ENCODE results near the gene PMPCA.
A peak's percentile ranks its signal among the peaks of the same experiment; 100 is the strongest.

PMPCA gene

DNA sequence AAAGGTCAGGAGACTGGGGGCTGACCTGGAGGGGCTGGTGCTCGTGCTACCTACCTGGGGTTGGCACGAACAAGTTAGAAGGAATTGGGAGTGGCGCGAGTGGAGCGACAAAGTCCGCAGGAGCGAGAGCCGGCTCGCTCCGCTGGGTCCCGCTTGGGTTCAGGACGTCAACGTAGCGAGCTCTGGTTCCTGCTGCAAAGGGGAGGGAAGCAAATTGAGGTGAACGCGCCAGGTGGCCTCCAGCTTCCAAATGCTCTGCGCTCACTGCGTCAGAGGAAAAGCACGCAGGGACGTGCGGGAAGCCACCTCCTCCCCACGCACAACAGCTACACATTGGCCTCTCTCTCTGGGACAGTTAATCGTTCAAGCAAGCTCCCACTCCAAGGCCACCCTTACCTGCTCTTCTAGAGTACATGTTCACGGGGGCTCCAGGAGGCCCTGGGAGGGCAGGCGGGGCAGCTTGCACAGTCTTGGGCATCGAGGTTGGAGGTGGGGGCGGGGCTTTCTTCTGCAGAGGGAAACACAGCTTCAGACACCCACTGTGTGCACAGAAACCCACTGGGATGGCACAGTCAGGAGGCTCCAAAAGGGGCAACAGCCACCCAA lies 36.8 kb downstream of the PMPCA start:
- no peak for DNase-seq
- ATAC-seq (replicated peaks): no peak
- no peaks in the 10 kb centered on the region for H3K27me3 Mint-ChIP-seq

DNA sequence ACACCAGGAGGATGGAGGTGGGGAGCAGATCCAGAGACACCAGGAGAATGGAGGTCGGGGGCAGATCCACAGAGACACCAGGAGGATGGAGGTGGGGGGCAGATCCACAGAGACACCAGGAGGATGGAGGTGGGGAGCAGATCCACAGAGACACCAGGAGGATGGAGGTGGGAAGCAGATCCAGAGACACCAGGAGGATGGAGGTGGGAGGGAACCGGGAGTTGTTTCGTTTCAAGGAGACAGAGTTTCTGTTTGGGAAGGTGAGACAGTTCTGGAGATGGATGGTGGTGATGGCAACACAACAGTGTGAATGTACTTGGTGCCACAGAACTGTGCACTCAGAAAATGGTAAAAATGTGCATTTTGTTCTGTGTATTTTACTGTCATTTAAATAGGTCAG lies 38.2 kb downstream of the PMPCA start:
- ATAC-seq (replicated peaks) (no peak), DNase-seq (no peak)
- H3K9me3 Mint-ChIP-seq: no peaks in the 10 kb centered on the region
- H3K4me1 Mint-ChIP-seq: no peaks in the 10 kb centered on the region
- H3K27me3 Mint-ChIP-seq: no peaks in the 10 kb centered on the region
- peaks cover 50 to 69% of the 10 kb centered on the region in 2 donors for H3K36me3 Mint-ChIP-seq
- no peak overlapping the region for H3K4me3 Mint-ChIP-seq
- no peak overlapping the region for H3K27ac Mint-ChIP-seq

More for the DNA sequence above, 36.8 kb downstream of the PMPCA start:
- no peak overlapping the region for H3K4me3 Mint-ChIP-seq
- H3K36me3 Mint-ChIP-seq: peaks cover 51 to 74% of the 10 kb centered on the region in 2 donors
- no peaks in the 10 kb centered on the region for H3K9me3 Mint-ChIP-seq
- H3K27ac Mint-ChIP-seq: peak overlapping the region; percentile 3
- peaks cover 0 to under 1% of the 10 kb centered on the region in 2 donors for H3K4me1 Mint-ChIP-seq

DNA sequence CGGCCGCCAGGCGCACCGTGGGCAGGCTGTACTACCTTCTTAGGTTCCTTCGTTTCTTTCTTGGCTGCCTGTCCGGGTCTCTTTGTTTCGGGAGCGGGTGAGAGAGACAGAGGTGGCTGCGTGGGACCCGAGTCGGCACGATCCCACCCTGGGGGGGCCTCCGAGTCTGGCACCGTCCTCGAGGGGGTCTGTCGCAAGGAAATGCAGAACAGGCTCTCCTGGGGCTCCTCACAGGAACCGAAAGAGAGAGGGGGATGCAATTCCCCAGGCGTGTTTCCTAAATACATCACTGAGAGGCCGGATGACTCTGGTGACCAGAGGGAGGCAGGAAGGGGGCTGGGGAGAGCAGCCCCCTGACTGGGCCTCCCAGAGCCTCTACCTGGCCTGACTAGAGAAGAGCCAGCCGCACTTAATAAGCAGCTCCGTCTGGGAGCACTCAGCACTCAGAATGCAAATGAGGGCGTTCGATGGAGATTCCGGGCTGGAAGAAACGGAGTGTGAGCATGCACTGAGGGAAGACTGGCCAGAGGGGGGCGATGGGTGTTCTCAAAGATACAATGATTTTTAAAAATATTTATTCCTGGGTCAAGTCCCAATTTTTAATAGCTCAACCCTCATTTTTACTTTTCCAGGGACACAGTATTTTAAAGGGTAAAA lies 40.9 kb downstream of the PMPCA start:
- no peak for ATAC-seq (replicated peaks)

DNA sequence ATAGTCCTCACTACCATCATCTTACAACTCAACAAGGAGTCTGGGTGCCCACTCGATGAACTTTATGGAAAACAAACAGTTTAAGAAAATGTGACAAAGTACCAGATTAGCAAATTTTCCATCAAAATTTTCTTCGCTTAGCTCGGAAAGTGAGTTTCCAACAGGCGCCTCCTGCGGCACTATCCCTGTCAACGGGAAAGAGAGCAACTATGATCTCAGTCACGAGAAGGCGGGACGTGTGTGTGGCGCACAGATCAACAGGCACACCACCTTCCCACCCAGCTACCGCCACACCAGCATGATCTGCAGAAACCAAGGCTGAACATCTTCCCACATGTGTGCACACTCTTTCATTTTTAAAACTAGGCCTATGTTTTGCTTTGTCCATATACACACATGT lies 42.9 kb downstream of the PMPCA start:
- DNase-seq (no peak), ATAC-seq (replicated peaks) (no peak)
- Mint-ChIP-seq H3K4me3 (no peak overlapping the region), H3K36me3 (peaks cover 41 to 64% of the 10 kb centered on the region in 2 donors), H3K27ac (peak overlapping the region; percentile 10), H3K27me3 (no peaks in the 10 kb centered on the region), H3K9me3 (no peaks in the 10 kb centered on the region), H3K4me1 (no peaks in the 10 kb centered on the region)

More for the DNA sequence above, 40.9 kb downstream of the PMPCA start:
- DNase-seq: no peak
- Mint-ChIP-seq H3K27ac (peak overlapping the region; percentile 66), H3K36me3 (peaks cover 52 to 74% of the 10 kb centered on the region in 2 donors), H3K4me1 (no peaks in the 10 kb centered on the region), H3K9me3 (no peaks in the 10 kb centered on the region), H3K27me3 (no peaks in the 10 kb centered on the region), H3K4me3 (no peak overlapping the region)

DNA sequence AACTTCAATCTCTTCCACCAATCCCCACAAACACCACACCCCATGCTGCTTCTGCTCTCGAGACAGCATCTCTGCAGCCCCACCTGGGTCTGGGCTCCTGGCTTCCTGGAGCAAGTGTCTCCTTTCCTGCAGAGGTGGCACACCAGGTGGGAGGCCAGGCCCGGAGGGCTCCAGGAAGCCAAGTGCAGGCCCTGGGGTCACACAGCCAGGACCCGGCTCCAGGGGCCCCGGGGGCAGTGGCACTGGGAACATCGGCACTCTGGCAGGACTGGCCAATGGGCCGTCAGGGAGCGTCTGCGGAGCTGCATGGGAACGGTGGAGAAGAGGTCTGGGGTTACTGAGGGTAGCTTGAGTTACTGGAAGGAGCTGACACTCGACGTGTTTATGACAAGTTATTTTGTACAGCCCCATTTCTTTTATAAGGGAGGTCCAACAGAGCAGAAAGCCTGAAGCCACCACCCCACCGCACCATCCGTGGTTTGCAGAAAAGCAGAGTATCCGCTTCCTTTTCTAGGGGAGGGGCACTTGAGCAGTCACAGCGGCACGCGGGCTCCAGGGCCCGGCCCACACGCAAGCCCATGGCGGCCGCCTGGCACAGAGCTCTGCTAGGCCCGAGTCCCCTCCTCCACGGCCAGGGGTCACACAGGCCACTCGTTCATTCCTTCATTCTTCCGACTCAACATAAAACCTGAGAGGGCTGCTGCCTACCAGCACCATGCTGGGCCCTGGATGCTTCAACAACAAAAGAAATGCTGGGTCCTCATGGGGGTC lies 43.8 kb downstream of the PMPCA start:
- peaks cover 45 to 63% of the 10 kb centered on the region in 2 donors for H3K36me3 Mint-ChIP-seq

DNA sequence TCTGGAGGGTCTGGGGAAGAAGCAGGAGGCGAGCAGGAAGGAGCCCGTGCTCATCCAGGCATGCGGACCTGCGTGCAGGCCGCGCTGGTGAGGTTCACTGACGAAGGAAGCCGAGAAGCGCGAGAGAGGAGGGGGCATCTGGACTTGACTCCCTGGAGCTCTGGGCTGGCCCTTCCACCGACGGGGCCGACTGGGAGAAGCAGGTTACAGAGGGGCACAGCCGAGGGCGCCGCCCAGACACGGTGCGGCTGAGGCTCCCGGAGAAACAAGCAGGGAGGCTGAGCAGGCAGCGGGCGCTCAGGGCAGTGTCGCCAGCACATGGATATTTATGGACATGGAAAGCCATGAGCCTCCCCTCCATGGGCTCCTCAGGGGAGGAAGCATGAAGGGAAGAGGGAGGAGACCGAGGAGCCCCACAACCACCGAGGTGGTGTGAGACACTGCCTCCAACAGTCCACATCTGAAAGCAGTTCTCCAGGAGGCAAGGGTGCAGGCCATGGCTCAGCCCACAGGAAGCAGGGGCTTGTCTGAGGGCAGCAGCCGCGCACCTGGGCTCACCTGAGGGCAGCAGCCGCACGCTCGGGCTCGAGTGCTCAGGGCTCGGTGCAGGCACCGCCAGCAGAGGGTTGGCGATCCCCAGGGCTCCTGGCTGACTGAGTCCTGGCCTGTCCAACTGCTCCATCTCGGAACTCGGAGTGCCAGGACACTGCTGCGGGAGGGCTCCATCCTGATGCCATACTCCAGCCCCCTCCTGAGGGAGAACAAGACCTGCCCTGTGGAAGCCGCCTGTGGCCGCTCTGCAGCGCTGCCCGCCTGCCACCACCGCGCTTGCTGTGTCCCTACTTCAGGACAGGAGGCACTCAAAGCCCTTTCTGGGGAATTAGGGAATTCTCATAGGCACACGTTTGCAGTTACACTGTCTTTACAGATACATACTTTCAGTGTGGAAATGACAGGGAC lies 44.9 kb downstream of the PMPCA start:
- Mint-ChIP-seq H3K9me3 (no peaks in the 10 kb centered on the region), H3K36me3 (peaks cover 48 to 65% of the 10 kb centered on the region in 2 donors)

More for the DNA sequence above, 43.8 kb downstream of the PMPCA start:
- H3K27me3 Mint-ChIP-seq: no peaks in the 10 kb centered on the region
- H3K4me3 Mint-ChIP-seq: no peak overlapping the region
- no peak for DNase-seq
- no peaks in the 10 kb centered on the region for H3K9me3 Mint-ChIP-seq
- no peak overlapping the region for H3K27ac Mint-ChIP-seq
- ATAC-seq (replicated peaks): no peak
- no peaks in the 10 kb centered on the region for H3K4me1 Mint-ChIP-seq

DNA sequence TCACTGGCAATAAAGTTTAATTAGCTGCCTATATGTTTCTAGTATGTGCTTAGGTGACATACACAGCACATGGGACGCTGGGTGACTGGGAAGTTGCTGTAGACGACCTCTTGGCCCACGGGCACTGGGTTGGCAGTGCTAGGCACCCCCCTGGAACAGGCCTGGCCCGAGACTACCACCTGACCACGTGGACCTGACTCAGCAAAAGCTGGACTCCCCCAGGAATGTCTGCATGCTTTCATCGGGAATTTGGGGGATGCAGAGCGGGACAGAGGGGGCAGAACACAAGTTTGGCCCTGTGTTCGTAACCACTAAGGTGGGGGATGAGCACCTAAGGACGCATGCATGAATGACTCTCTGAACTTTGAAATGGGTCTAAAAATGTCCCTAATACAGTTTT lies 45.8 kb downstream of the PMPCA start:
- DNase-seq: no peak
- peaks cover 39 to 62% of the 10 kb centered on the region in 2 donors for H3K36me3 Mint-ChIP-seq
- H3K27ac Mint-ChIP-seq: no peak overlapping the region
- H3K9me3 Mint-ChIP-seq: no peaks in the 10 kb centered on the region
- no peaks in the 10 kb centered on the region for H3K27me3 Mint-ChIP-seq
- ATAC-seq (replicated peaks): no peak
- H3K4me3 Mint-ChIP-seq: no peak overlapping the region
- H3K4me1 Mint-ChIP-seq: no peaks in the 10 kb centered on the region

More for the DNA sequence above, 44.9 kb downstream of the PMPCA start:
- Mint-ChIP-seq H3K27me3 (no peaks in the 10 kb centered on the region), H3K4me3 (peak overlapping the region in 1 of 2 donors; percentile 37), H3K4me1 (no peaks in the 10 kb centered on the region), H3K27ac (no peak overlapping the region)
- no peak for ATAC-seq (replicated peaks)
- no peak for DNase-seq

DNA sequence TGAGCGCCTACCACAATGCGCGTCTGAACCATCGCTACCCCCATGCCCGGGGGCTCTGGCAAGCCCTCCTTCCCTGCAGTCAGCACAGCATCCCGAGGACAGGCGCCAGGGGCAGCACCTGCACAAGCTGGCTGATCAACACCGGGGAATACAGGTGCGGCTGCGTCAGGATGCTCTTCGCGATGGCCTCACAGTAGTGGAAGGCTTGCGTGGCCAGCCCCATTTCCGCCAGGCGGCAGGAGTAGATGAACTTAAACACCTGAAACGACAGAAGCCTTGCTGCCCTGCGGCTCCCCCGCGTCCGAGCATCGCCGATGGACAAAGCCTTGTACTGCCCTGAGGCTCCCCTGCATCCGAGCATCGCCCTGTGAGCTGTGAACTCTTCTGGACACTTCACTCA lies 46.9 kb downstream of the PMPCA start:
- Mint-ChIP-seq H3K27me3 (no peaks in the 10 kb centered on the region), H3K27ac (no peak overlapping the region), H3K4me1 (no peaks in the 10 kb centered on the region), H3K4me3 (no peak overlapping the region), H3K9me3 (no peaks in the 10 kb centered on the region), H3K36me3 (peaks cover 42 to 65% of the 10 kb centered on the region in 2 donors)
- DNase-seq: no peak
- ATAC-seq (replicated peaks): no peak

DNA sequence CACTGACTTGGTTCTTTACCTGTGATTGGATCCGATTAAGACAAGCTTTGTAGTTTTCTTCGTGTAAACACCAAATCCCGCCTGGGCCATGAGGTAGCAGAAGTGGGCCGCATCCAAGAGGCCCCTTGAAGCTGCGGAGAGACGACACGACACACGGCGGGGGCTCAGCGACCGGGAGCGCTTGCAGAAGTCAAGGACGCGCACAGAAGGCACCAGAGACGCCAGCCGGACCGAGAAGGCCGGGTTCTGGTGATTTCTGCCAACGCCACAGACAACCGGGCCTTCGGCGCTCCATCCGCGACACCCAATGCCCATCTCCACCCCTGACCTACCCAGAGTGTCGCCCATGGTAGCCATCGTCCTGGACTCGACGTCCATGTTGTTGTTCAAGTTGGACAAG lies 49.0 kb downstream of the PMPCA start:
- Mint-ChIP-seq H3K36me3 (peaks cover 34 to 70% of the 10 kb centered on the region in 2 donors), H3K4me1 (no peaks in the 10 kb centered on the region), H3K27me3 (no peaks in the 10 kb centered on the region), H3K4me3 (no peak overlapping the region), H3K9me3 (no peaks in the 10 kb centered on the region), H3K27ac (peak overlapping the region; percentile 14)
- ATAC-seq (replicated peaks) (no peak), DNase-seq (no peak)

DNA sequence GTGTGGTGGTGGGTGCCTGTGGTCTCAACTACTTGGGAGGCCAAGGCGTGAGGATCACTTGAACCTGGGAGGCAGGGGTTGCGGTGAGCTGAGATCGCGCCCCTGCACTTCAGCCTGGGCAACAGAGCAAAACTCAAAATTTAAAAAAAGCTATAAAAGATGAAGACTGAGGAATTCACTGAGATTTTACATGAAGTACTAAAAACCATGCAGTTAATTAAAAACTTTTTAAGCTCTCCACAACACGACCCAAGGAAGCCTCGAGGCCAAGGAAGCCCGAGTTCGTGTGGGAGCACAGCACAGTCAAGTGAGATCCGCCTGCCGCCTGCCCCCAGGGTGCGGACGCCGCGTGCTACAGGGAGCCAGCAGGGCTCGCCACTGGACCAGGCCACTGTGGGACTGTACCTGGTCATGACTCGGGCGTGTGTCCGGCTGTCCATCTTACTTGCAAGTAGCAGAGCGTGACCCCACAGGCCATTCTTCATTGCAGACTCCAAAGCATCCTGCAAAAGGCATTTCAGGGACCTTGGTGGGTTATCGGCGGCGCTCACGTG lies 50.4 kb downstream of the PMPCA start:
- Mint-ChIP-seq H3K27ac (no peak overlapping the region), H3K27me3 (no peaks in the 10 kb centered on the region), H3K9me3 (no peaks in the 10 kb centered on the region), H3K36me3 (peaks cover 38 to 70% of the 10 kb centered on the region in 2 donors), H3K4me3 (no peak overlapping the region), H3K4me1 (no peaks in the 10 kb centered on the region)
- ATAC-seq (replicated peaks) (no peak), DNase-seq (no peak)

DNA sequence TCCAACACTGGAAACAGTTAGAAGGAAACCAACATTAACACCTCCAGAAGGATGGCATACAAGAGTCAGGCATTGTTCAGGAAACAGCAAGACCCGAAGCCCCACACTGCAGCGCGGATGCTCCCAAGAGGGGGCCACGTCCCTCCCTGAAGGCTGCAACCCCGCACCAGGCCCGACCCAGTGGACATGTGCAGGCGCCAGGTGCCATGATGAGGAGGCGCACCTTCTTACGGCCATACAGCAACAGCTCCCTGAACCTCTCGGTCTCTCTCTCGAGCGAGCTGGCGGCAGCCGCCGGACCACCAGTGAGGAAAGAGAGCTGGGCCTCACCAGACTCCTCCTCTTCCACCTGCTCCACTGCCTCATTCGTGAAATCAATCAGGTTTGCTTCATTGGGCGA lies 52.2 kb downstream of the PMPCA start:
- H3K4me1 Mint-ChIP-seq: no peaks in the 10 kb centered on the region
- DNase-seq: no peak
- H3K27ac Mint-ChIP-seq: no peak overlapping the region
- H3K4me3 Mint-ChIP-seq: no peak overlapping the region
- no peaks in the 10 kb centered on the region for H3K27me3 Mint-ChIP-seq
- peaks cover 47 to 72% of the 10 kb centered on the region in 2 donors for H3K36me3 Mint-ChIP-seq
- H3K9me3 Mint-ChIP-seq: no peaks in the 10 kb centered on the region
- no peak for ATAC-seq (replicated peaks)

DNA sequence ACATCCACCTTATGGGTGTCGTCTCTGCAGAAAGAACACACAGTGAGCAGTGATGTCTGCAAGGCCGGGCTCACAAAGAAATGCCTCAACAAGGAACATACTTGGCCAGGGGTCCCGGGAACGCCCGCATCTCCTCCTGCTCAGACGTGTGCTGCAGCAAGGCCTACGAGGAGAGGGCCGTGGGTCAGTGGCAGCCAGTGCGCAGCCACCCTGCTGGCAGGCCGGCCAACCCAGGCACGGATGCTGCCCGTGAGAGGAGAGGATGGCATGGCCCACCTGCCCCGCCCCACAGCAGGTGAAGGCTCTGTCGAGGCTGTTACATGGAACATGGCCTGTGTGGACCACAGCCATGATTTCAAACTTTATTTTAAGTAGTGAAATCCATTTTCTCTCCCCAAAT lies 53.1 kb downstream of the PMPCA start:
- Mint-ChIP-seq H3K27ac (no peak overlapping the region), H3K9me3 (no peaks in the 10 kb centered on the region), H3K4me1 (no peaks in the 10 kb centered on the region), H3K4me3 (no peak overlapping the region), H3K36me3 (peaks cover 41 to 68% of the 10 kb centered on the region in 2 donors), H3K27me3 (no peaks in the 10 kb centered on the region)
- ATAC-seq (replicated peaks) (no peak), DNase-seq (no peak)

DNA sequence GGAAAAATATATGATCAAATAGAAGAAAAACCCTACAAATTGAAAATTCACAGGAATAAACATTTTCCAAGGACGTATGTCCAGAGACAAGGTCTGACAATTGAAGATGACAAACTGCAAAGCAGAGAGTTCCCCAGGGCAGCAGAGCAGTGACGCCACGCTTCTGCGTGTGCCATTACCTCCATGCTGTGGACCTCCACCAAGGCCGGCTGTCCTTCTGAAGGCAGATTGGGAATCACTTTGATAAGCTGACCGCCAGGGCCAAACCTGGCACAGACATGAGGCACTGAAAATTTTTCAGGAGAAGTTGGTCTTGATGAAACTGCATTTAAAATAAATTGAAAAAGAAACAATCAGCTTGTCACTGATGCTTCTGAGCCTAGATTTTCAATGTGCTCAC lies 53.8 kb downstream of the PMPCA start:
- Mint-ChIP-seq H3K9me3 (no peaks in the 10 kb centered on the region), H3K27me3 (no peaks in the 10 kb centered on the region), H3K36me3 (peaks cover 36 to 64% of the 10 kb centered on the region in 2 donors), H3K4me1 (no peaks in the 10 kb centered on the region), H3K4me3 (no peak overlapping the region), H3K27ac (no peak overlapping the region)
- ATAC-seq (replicated peaks) (no peak), DNase-seq (no peak)
